Posterior cingulate gyrus (tissue), 11 donors: ENCODE results near the gene HSD17B12.
"Not testable (repeated sequence)": the region's sequence is repeated elsewhere in the genome, so short reads cannot be mapped to it uniquely, and the experiment has no call there.

Experiments used
- DNase-seq, 10 donors: peaks; one replicate each; pipeline versions ENCODE4 v3.0.0 to v3.0.0-alpha.2; 2020 to 2021; ENCODE audit warnings: mixed read lengths in 3 of 10
- intact Hi-C: fragments of 100-400 bp; cut with DNase I; formaldehyde crosslinking; loops from one replicate; pipeline ENCODE4 v1.15.1; 2023

HSD17B12 gene

GRCh38 chr11:43736502-43737200 is 56.1 kb downstream of the HSD17B12 start:
- intact Hi-C loops, result no loop called here

DNA sequence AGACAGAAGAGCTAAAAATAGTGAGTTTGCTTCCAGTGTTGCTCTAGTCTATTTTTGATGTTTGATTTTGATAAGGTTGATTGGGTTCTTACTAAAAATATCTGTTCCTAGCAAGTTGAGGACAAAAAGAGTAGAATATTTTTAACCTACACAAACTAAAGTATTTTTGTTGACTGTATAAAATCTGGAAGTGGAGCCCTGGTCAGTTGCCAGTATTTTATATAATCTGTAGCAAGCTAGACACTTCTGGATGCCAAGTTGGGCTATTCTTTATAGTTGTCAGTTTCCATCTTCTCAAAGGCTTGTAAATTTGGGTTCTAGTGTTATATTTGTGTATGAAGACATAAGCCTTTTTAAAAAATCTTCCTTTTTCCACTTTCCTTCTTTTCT is 56.7 kb downstream of the HSD17B12 start:
- DNase-seq, result no peak
- intact Hi-C loops, result no loop called here

More at GRCh38 chr11:43736502-43737200, 56.1 kb downstream of the HSD17B12 start:
- no peak for DNase-seq

GRCh38 chr11:43738600-43739409 is 58.3 kb downstream of the HSD17B12 start:
- no peak for DNase-seq
- intact Hi-C loops, result no loop called here

DNA sequence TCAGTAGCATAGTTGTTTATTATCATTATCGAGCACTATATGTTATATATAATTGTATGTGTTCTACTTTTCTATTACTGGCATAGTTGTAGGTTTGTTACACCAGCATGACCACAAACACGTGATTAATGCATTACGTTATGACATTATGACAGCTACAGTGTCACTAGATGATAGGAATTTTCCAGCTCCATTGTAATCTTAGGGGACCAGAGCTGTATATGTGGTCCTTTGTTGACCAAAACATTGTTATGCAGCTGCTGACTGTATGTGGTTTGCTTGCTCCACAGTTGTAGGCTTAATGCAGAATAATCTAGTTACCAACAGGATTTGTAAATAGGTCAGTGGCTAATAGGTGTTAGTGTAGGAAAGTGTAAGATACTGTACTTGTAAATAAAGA is 66.1 kb downstream of the HSD17B12 start:
- intact Hi-C loops, result no loop called here
- DNase-seq, result no peak

DNA sequence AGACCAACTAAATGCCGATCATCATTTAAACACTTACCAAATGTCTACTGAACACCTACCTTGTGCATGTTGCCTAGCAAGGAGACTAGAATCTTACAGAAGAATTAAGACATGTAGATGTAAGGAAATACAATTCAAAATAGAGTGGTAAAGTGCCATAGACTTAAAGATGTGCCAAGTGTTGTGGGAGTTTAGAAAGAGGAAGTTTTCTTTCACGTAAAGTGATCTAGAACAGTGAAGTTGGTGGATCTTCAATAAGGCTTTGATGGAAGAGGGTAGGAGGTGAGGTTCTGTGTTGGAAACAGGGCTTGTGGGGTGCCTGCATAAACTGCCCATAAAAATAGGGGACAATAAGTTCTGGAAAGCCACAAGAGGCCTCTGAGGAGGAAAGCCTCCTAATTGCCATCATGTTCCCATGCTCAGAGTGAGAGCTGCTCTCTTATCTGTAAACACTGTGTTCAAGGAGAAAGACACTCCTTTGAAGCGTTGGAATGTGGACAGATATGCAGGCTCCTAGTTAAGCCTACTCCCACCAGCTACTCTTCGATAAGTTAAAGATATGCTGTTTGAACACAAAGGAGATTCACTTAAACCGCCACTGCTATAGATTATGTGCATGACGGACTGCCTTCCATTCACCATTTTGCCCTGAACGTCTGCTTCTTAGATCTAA is 66.7 kb downstream of the HSD17B12 start:
- intact Hi-C loops, result no loop called here
- no peak for DNase-seq

GRCh38 chr11:43748095-43748494 is 67.6 kb downstream of the HSD17B12 start:
- no peak for DNase-seq
- intact Hi-C loops, result no loop called here

GRCh38 chr11:43751726-43752125 is 71.2 kb downstream of the HSD17B12 start:
- DNase-seq, result no peak
- intact Hi-C loops, result no loop called here

- intact Hi-C loops, result no loop called here
- DNase-seq, result no peak
These were observed 76.0 kb downstream of the HSD17B12 start for GRCh38 chr11:43756575-43756974.

GRCh38 chr11:43758927-43759326 is 78.4 kb downstream of the HSD17B12 start:
- no peak for DNase-seq
- intact Hi-C loops, result no loop called here

GRCh38 chr11:43760902-43761301 is 80.4 kb downstream of the HSD17B12 start:
- no peak for DNase-seq
- intact Hi-C loops, result no loop called here

DNA sequence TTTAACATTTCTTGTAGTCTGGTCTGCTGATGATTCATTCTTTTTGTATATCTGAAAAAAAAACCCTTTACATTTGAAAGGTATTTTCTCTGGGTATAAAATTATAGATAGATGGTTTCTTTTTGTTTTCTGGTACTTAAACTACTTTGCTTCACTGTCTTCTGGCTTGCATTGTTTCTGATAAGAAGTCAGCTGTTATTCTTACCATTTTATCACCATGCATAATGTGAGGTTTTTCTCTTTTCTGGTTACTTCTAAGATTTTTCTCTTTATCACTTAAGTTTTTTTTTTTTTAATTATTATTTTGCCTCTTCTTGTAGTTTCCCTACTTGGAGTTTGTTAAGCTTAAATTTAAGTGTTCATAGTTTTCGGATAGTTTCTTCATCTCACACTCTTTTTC is 84.7 kb downstream of the HSD17B12 start:
- intact Hi-C loops, result no loop called here
- DNase-seq, result no peak

DNA sequence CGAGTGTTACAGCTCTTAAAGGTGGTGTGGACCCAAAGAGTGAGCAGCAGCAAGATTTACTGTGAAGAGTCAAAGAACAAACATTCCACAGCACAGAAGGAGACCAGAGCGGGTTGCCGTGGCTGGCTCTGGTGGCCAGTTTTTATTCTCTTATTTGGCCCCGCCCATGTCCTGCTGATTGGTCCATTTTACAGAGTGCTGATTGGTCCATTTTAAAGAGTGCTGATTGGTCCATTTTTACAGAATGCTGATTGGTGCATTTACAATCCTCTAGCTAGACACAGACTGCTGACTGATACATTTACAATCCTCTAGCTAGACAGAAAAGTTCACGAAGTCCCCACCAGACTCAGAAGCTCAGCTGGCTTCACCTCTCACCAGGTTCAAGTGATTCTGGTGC is 88.1 kb downstream of the HSD17B12 start:
- intact Hi-C loops, DNase-seq: not testable (repeated sequence)

- DNase-seq, result no peak
- intact Hi-C loops, result no loop called here
These were observed 89.6 kb downstream of the HSD17B12 start for GRCh38 chr11:43770173-43770572.

DNA sequence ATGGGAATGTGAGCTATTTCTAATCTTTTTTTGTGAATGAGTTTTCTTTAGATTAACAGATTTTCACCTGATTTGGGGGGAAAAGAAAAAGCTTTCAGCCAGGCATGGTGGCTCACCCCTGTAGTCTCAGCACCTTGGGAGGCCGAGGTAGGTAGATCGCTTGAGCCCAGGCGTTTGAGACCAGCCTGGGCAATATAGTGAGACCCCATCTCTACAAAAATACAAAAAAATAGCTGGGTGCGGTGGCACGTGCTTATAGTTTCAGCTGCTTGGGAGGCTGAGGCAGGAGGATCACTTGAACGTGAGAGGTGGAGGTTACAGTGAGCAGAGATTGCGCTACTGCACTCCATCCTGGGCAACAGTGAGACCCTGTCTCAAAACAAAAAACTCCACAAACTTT is 92.2 kb downstream of the HSD17B12 start:
- no peak for DNase-seq
- intact Hi-C loops, result no loop called here

- intact Hi-C loops, result no loop called here
- DNase-seq, result no peak
These were observed 94.2 kb downstream of the HSD17B12 start for GRCh38 chr11:43774786-43775185.

- DNase-seq, result no peak
- intact Hi-C loops, result no loop called here
These were observed 98.8 kb downstream of the HSD17B12 start for GRCh38 chr11:43779306-43779705.

GRCh38 chr11:43784301-43784700 is 103.8 kb downstream of the HSD17B12 start:
- no peak for DNase-seq
- intact Hi-C loops, result no loop called here

GRCh38 chr11:43784866-43785265 is 104.3 kb downstream of the HSD17B12 start:
- intact Hi-C loops, result no loop called here
- no peak for DNase-seq

DNA sequence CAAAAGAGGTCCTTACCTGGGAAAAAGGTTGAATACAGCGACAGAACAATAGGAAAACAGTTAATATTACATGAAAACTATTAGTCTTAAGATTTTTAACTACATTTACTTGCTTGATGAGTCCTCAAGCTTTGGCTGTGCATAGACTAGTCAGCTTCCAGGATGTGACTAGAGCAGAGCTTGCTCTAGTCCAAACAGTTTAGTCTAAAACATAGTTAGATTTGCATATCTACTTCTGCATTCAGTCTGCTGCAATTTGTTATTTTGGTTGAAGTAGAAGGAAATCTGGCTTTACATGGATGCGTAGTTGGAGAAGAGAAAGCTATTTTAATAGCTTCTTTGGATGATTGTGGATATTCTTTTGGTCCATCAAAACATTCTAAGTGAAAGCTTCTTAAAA is 104.8 kb downstream of the HSD17B12 start:
- no peak for DNase-seq
- intact Hi-C loops, result no loop called here

GRCh38 chr11:43786016-43786415 is 105.5 kb downstream of the HSD17B12 start:
- intact Hi-C loops, result no loop called here
- no peak for DNase-seq

DNA sequence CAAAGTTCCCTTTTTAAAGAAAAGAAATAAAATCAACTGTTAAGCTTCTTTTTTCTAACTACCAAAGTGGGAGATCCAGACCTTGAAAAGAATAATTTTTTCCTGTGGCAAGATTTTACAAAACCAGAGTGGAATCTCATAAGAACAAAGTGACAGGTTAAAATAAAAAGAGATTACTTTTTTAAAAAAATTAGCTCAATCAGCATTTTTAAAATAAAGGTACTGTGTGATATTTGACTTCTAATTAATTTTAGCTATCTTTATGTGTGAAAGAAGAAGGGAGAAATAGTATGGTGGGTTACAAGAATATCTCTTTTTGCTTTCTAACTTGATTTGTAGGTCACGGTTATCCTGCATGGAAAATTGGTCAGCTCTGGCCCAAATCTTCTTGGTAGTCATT is 107.3 kb downstream of the HSD17B12 start:
- intact Hi-C loops, result no loop called here
- no peak for DNase-seq

DNA sequence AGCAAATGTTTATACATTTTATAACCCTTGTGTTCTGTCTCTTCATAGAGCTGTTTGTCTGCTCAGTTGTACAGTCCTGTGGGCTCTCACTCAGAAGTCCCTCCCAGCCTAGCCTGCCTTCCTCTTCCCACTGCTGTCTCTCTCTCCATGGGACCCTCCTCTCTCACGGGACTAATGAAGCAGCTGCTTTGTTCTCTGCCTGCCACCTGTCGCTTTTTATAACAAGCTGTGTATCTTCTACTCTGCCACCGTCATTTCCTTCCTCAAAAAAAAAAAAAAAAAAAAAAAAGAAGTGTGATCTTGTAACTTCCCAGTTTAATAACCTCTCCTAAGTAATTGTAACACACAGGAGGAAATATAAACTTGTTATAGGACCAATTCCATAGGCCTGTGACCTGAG is 107.9 kb downstream of the HSD17B12 start:
- intact Hi-C loops, result no loop called here
- DNase-seq, result no peak
